Mesothelial cell of epicardium (in vitro differentiated cells): ENCODE results near the gene FGFRL1. TPM values are rescaled to one million over a fixed set of nuclear protein-coding genes. Genes with fewer than 3 reads are reported as not detected.
"Not testable (repeated sequence)": the region's sequence is repeated elsewhere in the genome, so short reads cannot be mapped to it uniquely, and the experiment has no call there.

ENCODE experiments used
- DNase-seq, 2 experiments: peaks; one replicate each; pipeline ENCODE4 v3.0.0; 2021; ENCODE audit warnings: low spot score in 2 of 2; ENCODE audit not compliant: unreplicated experiment in 2 of 2
- H3K27ac Mint-ChIP-seq: 2 replicates; pipeline ENCODE4 v1.8.0; 2021; ENCODE audit warnings: mixed read lengths
- H3K27me3 Mint-ChIP-seq: 2 replicates; pipeline ENCODE4 v1.8.0; 2021; ENCODE audit warnings: low read depth, mixed read lengths
- H3K36me3 Mint-ChIP-seq: 2 replicates; pipeline ENCODE4 v1.8.0; 2021; ENCODE audit warnings: mixed read lengths
- H3K4me1 Mint-ChIP-seq: 2 replicates; pipeline ENCODE4 v1.8.0; 2021; ENCODE audit warnings: mixed read lengths
- H3K4me3 Mint-ChIP-seq: 2 replicates; pipeline ENCODE4 v1.8.0; 2021; ENCODE audit warnings: mild to moderate bottlenecking, moderate library complexity, mixed read lengths
- H3K9me3 Mint-ChIP-seq: 2 replicates; pipeline ENCODE4 v1.8.0; 2021; ENCODE audit warnings: mixed read lengths
- total RNA-seq: library from RNA; stranded (reverse); gene quantifications from 3 replicates; pipeline ENCODE4 v1.2.1, GENCODE V29; 2021
- TF ChIP-seq, protein P1 (sequence below): fragments of 200-600 bp; sonication (generic); IDR thresholded peaks from one replicate; pipeline ENCODE4 v1.5.0; 2021; ENCODE audit warnings: antibody characterized with exemption; ENCODE audit not compliant: unreplicated experiment

Gene FGFRL1
- total RNA-seq, 1 donor from 2014 or later = 37.4 TPM

DNA sequence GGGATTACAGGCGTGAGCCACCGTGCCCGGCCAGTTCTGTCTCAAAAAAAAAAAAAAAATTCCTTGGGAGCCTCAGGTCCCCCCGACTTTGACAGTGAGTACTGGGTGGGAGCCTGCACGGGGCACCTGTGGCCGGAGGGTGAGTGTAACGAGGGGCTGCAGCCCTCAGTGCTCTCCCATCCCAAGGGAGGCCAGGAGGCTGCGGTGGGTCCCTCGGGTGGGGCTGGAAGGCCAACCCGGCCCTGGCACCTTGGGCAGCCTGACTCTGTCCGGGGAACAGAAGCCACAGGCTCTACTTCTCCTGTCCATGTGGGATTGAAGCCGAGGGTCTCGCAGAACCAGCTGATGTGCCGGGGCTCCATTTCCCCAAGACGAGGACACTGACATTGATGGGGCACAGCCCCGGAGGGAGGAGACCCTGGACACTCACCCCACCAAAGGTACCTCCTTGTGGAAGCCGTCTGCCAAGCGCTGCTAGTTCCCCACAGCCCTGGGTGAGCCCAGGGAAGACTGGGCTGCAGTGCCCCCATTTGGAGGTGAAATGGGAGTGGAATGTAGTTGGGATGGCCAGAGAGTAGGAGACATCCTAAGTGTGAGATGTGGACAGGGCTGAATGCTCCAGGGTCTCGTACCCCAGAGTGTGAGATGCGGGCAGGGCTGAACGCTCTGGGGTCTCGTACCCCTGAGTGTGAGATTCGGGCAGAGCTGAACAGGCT lies 16.0 kb upstream of the FGFRL1 start:
- H3K36me3 Mint-ChIP-seq = no peaks in the 10 kb centered on the region
- no peak for DNase-seq
- peak overlapping the region; percentile 21 for H3K4me3 Mint-ChIP-seq
- H3K27ac Mint-ChIP-seq = no peak overlapping the region
- TF ChIP-seq, protein P1, sequence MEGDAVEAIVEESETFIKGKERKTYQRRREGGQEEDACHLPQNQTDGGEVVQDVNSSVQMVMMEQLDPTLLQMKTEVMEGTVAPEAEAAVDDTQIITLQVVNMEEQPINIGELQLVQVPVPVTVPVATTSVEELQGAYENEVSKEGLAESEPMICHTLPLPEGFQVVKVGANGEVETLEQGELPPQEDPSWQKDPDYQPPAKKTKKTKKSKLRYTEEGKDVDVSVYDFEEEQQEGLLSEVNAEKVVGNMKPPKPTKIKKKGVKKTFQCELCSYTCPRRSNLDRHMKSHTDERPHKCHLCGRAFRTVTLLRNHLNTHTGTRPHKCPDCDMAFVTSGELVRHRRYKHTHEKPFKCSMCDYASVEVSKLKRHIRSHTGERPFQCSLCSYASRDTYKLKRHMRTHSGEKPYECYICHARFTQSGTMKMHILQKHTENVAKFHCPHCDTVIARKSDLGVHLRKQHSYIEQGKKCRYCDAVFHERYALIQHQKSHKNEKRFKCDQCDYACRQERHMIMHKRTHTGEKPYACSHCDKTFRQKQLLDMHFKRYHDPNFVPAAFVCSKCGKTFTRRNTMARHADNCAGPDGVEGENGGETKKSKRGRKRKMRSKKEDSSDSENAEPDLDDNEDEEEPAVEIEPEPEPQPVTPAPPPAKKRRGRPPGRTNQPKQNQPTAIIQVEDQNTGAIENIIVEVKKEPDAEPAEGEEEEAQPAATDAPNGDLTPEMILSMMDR = no peak
- H3K9me3 Mint-ChIP-seq = no peaks in the 10 kb centered on the region
- peaks cover 44% of the 10 kb centered on the region for H3K27me3 Mint-ChIP-seq
- no peaks in the 10 kb centered on the region for H3K4me1 Mint-ChIP-seq

DNA sequence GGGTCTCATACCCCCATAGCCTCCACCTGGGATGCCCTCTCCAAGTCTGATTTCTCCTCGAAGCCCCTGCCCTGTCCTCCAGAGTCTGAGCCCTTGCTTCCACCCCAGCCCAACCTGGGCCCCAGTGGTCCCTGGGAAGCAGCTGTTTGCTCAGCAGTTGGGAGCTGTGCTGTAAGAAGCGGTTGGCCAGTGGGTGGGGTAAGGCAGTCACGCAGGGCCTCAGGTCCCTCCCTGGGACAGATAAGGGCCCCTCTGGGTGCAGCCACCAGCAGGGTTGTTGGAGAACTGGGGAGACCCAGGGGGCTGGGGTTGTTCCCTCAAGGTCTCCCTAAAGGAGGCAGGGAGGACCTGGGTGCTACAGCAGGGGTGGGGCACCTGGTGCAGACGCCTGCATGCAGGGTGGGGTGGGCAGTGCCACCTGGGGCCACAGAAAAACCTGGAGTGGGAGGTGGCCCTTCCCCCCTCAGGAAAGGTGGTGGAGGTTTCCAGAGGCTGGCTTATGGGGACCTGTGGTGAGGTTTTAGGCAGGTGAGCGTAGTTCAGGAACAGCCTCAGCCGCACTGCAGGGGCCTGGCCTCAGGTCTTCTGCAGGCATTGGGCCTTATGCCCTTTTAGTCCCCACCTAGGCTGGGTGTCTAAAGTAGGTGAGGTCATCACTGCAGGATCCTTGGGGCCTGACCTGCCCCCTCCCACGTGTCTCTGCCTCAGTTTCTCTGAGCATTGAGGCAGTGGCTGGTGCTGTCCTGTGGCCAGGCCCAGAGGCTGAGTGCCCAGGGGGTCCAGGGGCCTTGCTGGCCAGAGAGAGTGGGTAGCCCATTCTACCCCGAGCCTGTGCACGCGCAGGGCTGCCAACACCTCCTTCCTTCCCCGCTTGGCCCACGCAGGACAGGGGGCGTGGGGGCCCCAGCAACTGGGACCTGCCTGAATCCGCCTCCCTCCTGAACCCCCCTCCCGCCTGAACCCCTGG lies 15.1 kb upstream of the FGFRL1 start:
- Mint-ChIP-seq H3K27me3 (peaks cover 51% of the 10 kb centered on the region), H3K4me1 (no peaks in the 10 kb centered on the region), H3K9me3 (no peaks in the 10 kb centered on the region), H3K4me3 (peak overlapping the region; percentile 17), H3K36me3 (no peaks in the 10 kb centered on the region), H3K27ac (no peak overlapping the region)
- TF ChIP-seq, protein P1 = no peak
- no peak for DNase-seq

DNA sequence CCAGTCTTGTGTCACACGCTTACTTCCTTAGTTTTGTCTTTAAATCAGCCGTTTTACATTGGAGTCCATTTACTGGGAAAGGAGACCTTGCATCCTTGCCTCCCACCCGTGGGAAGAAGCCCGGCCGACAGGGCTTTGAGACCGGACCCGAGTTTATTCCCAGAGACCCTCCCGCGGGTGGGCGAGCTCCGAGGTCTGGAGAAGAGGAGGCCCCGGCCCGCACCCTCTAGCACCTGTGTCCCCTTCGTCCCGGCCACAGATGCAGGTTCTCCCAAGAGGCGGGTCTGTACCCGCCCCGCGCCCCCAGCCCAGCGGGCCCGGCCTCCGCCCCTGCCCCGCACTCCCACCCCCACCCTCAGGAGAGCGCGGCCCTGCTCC lies 14.4 kb upstream of the FGFRL1 start:
- H3K9me3 Mint-ChIP-seq = no peaks in the 10 kb centered on the region
- no peaks in the 10 kb centered on the region for H3K36me3 Mint-ChIP-seq
- H3K4me1 Mint-ChIP-seq = no peaks in the 10 kb centered on the region
- H3K27ac Mint-ChIP-seq = no peak overlapping the region
- peak overlapping the region; percentile 17 for H3K4me3 Mint-ChIP-seq
- TF ChIP-seq, protein P1 = no peak
- H3K27me3 Mint-ChIP-seq = peaks cover 58% of the 10 kb centered on the region
- no peak for DNase-seq

DNA sequence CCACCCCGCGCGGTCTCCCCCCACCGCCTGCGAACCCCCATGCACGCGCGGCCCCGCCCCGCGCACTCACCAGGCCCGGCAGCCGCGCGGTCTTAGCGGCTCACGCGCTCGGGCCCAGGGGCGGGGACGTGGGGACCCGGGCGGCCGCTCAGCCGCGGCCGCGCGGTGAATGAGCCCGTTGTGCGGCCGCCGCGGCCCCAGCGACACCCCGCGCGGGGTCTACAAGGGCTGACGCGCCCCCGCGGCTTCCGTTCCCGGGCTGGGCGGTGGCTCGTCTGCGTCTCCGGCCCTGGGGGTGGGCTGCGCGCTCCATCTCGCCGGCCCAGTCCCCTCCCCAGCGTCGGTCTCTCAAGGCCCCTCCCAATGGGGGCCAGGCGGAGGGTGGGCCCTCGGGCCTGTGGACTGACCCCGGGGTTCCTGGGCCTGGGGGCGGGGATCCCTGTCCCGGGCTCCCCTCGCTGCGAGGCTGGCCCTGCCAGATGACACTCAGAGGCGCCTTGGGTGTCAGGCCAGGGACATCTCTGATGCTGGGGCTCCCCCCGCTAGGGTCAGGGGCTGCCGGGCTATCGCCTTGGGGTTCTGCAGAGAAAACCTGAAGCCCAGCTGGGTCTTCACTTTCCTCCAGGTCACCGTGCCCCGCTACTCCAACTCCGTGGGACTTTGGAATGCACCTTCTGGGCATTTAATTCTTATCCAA lies 13.9 kb upstream of the FGFRL1 start:
- H3K4me1 Mint-ChIP-seq = peaks cover 2% of the 10 kb centered on the region
- DNase-seq = no peak

DNA sequence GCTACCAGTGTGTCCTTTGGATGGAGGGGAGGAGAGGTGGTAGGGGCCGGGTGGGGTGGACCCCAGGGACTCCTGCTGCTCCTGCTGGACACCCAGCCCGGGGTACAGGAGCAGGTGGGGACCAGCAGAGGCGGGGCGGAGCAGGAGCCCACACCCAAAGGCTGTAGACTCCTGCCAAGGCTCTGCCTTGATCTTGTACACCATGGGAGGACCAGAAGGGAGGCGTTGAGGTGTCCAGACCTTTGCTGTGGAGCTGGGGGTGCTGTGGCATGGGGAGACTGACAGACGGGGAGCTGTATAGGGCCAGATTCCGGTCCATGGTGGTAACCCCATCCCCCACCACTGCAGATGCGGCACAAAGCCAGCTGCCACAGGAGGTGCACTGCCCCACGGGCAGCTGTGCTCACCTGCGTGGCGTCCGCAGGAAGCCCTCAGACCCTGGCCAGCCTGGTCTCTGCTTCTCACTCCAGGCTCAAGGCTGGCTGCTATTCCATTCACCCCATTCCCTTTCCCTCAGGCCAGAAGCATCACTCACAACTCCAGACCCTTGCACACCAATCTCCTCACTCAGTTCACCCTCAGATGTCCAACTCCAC lies 13.2 kb upstream of the FGFRL1 start:
- no peak for DNase-seq
- Mint-ChIP-seq H3K4me1 (peaks cover 2% of the 10 kb centered on the region), H3K36me3 (no peaks in the 10 kb centered on the region), H3K9me3 (no peaks in the 10 kb centered on the region), H3K27ac (no peak overlapping the region), H3K4me3 (no peak overlapping the region), H3K27me3 (peaks cover 61% of the 10 kb centered on the region)
- TF ChIP-seq, protein P1 = no peak

More for the DNA sequence above, 13.9 kb upstream of the FGFRL1 start:
- Mint-ChIP-seq H3K4me3 (no peak overlapping the region), H3K36me3 (no peaks in the 10 kb centered on the region), H3K27me3 (peaks cover 61% of the 10 kb centered on the region), H3K27ac (no peak overlapping the region), H3K9me3 (no peaks in the 10 kb centered on the region)
- TF ChIP-seq, protein P1 = no peak

DNA sequence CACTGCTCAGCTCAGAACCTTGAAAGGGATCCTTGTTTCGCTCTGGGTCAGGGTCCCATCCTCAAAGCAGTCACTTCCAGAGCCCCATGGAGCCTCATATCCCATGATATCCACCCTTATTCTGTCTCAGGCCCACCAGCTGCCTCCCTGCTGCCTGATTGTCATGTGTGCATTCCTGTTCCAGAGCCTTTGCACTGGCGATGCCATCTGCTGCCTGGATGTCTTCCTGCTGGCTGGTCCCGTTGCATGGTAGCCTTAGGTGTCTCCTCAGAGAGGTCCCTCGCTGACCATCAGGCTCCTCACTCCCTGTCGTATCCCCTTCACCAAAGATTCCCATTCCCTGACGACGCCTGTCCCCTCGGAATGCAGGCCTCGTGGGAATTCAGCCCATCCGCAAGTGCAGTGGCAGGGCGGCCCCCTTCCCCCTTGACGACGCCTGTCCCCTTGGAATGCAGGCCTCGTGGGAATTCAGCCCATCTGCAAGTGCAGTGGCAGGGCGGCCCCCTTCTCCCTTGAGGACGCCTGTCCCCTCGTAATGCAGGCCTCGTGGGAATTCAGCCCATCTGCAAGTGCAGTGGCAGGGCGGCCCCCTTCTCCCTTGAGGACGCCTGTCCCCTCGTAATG lies 12.1 kb upstream of the FGFRL1 start:
- H3K27me3 Mint-ChIP-seq = peaks cover 72% of the 10 kb centered on the region
- H3K36me3 Mint-ChIP-seq, H3K27ac Mint-ChIP-seq, H3K9me3 Mint-ChIP-seq, DNase-seq, H3K4me3 Mint-ChIP-seq, H3K4me1 Mint-ChIP-seq: not testable (repeated sequence)
